NCI-H1417 treated with DMSO at 0.1 percent for 48 hours (cell line): ENCODE data around the gene PRM2.
"Not testable (repeated sequence)": the region's sequence is repeated elsewhere in the genome, so short reads cannot be mapped to it uniquely, and the experiment has no call there.

Experiments
- DNase-seq: peaks from one replicate; lab custom pipeline; 2025; lab: John Stamatoyannopoulos, UW

Gene PRM2

GRCh38 chr16:11307639-11308492 is 31.6 kb upstream of the PRM2 start:
- no peak for DNase-seq

GRCh38 chr16:11306997-11307638 is 30.8 kb upstream of the PRM2 start:
- no peak for DNase-seq

GRCh38 chr16:11306381-11306780 is 30.1 kb upstream of the PRM2 start:
- no peak for DNase-seq

DNA sequence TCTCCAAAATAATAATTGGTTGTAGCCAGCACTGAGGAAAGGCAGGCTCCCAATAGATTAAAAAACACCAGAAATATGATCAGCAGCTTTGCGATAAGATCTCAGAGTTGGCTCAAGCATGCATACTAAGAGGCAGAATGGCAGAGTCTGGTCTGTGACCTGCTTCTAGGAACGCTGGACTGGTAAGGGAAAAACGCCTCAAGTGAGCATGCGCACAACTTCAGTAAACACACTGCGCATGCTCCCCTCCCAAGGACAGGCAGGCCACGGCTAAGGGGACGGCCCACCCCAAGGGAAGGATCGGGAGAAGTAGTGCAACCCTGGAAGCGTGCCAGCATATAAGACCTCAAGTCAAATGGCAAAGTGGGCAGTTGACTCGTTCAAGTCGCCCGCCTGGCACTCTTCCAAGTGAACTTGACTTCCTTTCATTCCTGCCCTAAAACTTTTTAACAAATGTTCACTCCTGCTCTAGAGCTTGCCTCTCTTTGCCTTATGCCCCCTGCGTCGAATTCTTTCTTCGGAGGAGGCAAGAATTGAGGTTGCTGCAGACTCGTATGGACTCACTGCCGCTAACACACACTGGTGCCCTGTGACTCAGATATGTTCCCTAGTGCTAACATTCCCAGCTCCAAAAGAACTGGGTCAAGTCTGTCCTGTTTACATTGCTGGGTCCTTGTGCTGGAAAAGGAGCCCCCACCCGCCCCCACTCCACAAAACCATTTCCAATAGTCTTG is 27.3 kb upstream of the PRM2 start:
- no peak for DNase-seq

- DNase-seq = no peak
Measured at GRCh38 chr16:11302977-11303376, 26.7 kb upstream of the PRM2 start.

- DNase-seq = no peak
Measured at GRCh38 chr16:11301645-11302501, 25.6 kb upstream of the PRM2 start.

DNA sequence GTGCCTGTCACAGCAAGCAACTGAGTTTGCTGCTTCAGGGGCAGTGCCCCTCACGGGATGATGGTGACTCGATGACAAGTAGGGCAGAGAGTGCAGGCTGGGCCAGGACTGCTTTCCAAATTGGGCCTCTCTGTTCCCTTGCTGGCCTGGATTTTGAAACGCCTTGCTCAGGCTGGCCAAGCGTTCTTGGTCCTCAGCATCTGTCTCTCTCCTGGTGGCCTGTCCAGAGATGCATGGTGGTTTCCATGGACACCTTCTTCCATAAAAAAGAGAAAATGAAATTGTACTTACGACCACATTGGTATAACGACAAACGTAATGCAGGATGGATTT is 24.2 kb upstream of the PRM2 start:
- no peak for DNase-seq

DNA sequence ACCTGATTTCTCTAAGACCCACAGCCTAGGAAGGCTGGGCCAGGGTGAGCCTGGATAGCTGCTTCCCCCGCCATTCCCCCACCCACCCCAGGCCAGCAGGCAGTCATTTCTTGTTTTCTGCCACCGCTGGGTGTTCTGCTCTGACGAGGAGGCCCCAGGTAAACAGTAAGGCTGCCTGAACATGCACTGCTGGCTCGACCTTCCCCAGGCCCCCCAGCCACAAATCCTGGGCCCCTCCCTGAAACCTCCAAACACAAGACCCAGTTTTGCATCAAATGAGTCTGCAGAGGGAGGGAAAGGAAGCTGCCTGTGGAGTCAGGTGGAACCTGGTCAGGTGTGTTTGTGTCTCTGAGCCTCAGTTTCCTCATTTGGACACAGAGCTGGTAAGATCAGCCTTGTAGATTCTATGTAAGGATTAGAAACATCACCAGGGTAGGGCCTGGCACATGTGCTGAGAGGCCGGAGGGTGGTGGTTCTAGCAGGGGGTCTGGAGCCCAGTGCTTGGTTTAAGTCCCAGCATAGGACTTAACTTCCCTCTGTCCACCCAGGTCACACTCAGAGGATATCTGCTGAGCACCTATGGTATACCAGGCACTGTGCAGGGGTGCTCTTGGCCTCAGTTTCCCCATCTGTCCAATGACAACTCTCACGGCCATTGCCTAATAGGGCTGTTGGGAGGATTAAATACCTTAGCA is 23.7 kb upstream of the PRM2 start:
- DNase-seq = no peak

- DNase-seq = not testable (repeated sequence)
Measured at GRCh38 chr16:11298950-11299547, 22.8 kb upstream of the PRM2 start.

DNA sequence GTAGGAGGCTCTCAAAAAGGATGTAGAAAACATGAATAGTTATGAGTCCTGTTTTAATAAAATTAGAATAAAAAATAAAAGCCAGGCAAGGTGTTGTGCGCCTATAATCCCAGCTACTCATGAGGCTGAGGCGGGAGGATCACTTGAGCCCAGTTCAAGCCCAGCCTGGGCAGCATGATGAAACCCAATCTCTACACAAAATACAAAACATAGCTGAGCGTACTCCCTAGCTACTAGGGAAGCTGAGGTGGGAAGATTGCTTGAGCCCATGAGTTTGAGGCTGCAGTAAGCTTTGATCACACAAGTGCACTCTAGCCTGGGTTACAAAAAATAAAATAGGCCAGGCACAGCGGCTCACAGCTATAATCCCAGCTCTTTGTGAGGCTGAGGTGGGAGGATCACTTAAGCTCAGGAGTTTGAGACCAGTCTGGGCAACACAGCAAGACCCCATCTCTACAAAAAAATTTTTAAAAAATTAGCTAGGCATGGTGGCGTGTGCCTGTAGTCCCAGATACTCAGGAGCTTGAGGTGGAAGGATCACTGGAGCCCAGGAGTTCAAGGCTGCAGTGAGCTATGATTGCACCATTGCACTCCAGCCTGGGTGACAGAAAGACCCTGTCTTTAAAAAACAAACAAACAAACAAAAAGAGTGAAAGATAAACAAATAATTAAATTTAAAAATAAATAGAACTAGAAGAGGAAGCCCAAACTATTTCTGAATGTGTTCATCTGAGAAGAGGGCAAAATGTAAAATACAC is 22.0 kb upstream of the PRM2 start:
- DNase-seq = no peak

- DNase-seq = no peak
Measured at GRCh38 chr16:11297492-11298142, 21.3 kb upstream of the PRM2 start.

- DNase-seq = no peak
Measured at GRCh38 chr16:11296706-11297491, 20.6 kb upstream of the PRM2 start.

GRCh38 chr16:11296351-11296705 is 20.0 kb upstream of the PRM2 start:
- DNase-seq = no peak

- no peak for DNase-seq
Measured at GRCh38 chr16:11295672-11296071, 19.4 kb upstream of the PRM2 start.

- DNase-seq = no peak
Measured at GRCh38 chr16:11292076-11292748, 15.9 kb upstream of the PRM2 start.

DNA sequence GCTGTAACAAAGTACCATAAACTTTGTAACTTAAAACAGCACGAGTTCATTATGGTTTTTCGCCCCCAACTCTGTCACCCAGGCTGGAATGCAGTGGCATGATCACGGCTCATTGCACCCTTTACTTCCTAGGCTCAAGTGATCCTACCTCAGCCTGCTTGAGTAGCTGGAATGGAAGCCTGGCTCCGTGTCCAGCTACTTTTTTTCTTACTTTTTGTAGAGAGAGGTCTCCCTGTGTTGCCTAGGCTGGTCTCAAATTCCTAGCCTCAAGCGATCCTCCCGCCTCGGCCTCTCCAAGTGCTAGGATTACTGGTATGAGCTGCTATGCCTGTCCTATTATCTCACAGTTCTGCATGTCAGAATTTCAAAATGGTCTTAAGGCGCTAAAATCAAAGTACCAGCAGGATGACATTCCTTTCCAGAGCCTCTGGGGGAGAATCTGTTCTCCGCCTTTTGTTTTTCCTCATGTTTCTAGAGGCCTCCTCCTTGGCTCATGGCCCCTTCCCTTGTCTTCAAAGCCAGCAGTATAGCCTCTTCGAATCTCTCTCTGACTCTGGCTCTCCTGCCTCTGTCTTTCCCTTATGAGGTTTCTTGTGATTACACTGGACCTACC is 14.9 kb upstream of the PRM2 start:
- DNase-seq = no peak

GRCh38 chr16:11290102-11290893 is 14.0 kb upstream of the PRM2 start:
- no peak for DNase-seq
